Fibroblast of lung (primary cell): ENCODE data around the gene ZNF827. TPM values are rescaled to one million over a fixed set of nuclear protein-coding genes. Genes with fewer than 3 reads are reported as not detected.

Experiments used
- DNase-seq, 2 donors: peaks; one replicate each; pipeline versions ENCODE4 v3.0.0 to v3.0.0-alpha.2; 2010; ENCODE audit warnings: low read depth in 2 of 2
- H2AFZ ChIP-seq: 2 replicates; pipeline ENCODE4 v1.5.1; 2012; ENCODE audit warnings: low read length, control low read depth, inconsistent platforms
- H3K27ac ChIP-seq: 2 replicates; pipeline ENCODE4 v1.5.1; 2011; ENCODE audit warnings: low read length, control low read depth; ENCODE audit not compliant: insufficient read depth
- H3K27me3 ChIP-seq: 2 replicates; pipeline ENCODE4 v1.5.1; 2011; ENCODE audit warnings: mild to moderate bottlenecking, low read length; ENCODE audit not compliant: control insufficient read depth, insufficient read depth
- H3K36me3 ChIP-seq: 2 replicates; pipeline ENCODE4 v1.5.1; 2011; ENCODE audit warnings: low read length; ENCODE audit not compliant: control insufficient read depth, insufficient read depth
- H3K4me1 ChIP-seq: 2 replicates; pipeline ENCODE4 v1.5.1; 2011; ENCODE audit warnings: low read length; ENCODE audit not compliant: control insufficient read depth, insufficient read depth; ENCODE audit errors: extremely low read depth
- H3K4me2 ChIP-seq: 2 replicates; pipeline ENCODE4 v1.5.1; 2011; ENCODE audit warnings: low read length, control low read depth; ENCODE audit not compliant: insufficient read depth; ENCODE audit errors: extremely low read depth
- H3K4me3 ChIP-seq, 4 experiments: fragments of 200-600 bp in 1 of 4; sonication (generic) in 1 of 4; replicated peaks in 1 of 4; 2 replicates each; pipeline ENCODE4 v1.5.1; 2011 to 2016; ENCODE audit warnings: low read length in 4 of 4, low read depth in 3 of 4, mild to moderate bottlenecking in 3 of 4, control low read depth in 2 of 4, inconsistent platforms in 1 of 4, mixed read lengths in 1 of 4; ENCODE audit not compliant: insufficient read depth in 1 of 4; ENCODE audit errors: control extremely low read depth in 1 of 4
- H3K79me2 ChIP-seq: 2 replicates; pipeline ENCODE4 v1.5.1; 2012; ENCODE audit warnings: mild to moderate bottlenecking, low read length, inconsistent platforms; ENCODE audit not compliant: control insufficient read depth, insufficient read depth
- H3K9ac ChIP-seq: 2 replicates; pipeline ENCODE4 v1.5.1; 2011; ENCODE audit warnings: mild to moderate bottlenecking, low read length, control low read depth; ENCODE audit not compliant: insufficient read depth
- H3K9me3 ChIP-seq: 2 replicates; pipeline ENCODE4 v1.5.1; 2012; ENCODE audit warnings: low read depth, low read length; ENCODE audit not compliant: control insufficient read depth, insufficient read depth
- H4K20me1 ChIP-seq: 2 replicates; pipeline ENCODE4 v1.5.1; 2011; ENCODE audit warnings: low read length; ENCODE audit not compliant: control insufficient read depth, insufficient read depth; ENCODE audit errors: extremely low read depth
- CTCF ChIP-seq, 2 donors: IDR thresholded peaks in 1 of 2; conservative IDR thresholded peaks in 1 of 2; 1 replicate in 1 of 2; 2 replicates in 1 of 2; pipeline ENCODE4 v1.5.1; 2011 to 2012; ENCODE audit warnings: low read length in 2 of 2, control low read depth in 1 of 2, inconsistent platforms in 1 of 2, low read depth in 1 of 2, mild to moderate bottlenecking in 1 of 2
- EZH2 ChIP-seq: IDR thresholded peaks from 2 replicates; pipeline ENCODE4 v1.5.1; 2012; ENCODE audit warnings: low read length, control low read depth, mild to moderate bottlenecking; ENCODE audit errors: missing control alignments
- polyA plus RNA-seq, 2 donors: library from polyadenylated mRNA; depleted of rRNA in 1 of 2; stranded (reverse) in 1 of 2; unstranded in 1 of 2; fragments of >200 nt; gene quantifications; 2 replicates each; pipeline ENCODE4 v1.2.1, GENCODE V29; 2011 to 2012; ENCODE audit warnings: missing spikeins in 1 of 2
- total RNA-seq: library from RNA; depleted of rRNA; stranded (reverse); fragments of >200 nt; gene quantifications from 2 replicates; pipeline ENCODE4 v1.2.1, GENCODE V29; 2014

Gene ZNF827
- total and polyA plus RNA-seq, 2 donors (not counting 1 experiment from before 2014, with no cell fraction given) = 5.8 to 7.1 TPM

- Histone ChIP-seq H2AFZ (no peak overlapping the region), H3K9ac (no peak overlapping the region)
These were observed 62.0 kb downstream of the ZNF827 start for GRCh38 chr4:145876531-145877180.

DNA sequence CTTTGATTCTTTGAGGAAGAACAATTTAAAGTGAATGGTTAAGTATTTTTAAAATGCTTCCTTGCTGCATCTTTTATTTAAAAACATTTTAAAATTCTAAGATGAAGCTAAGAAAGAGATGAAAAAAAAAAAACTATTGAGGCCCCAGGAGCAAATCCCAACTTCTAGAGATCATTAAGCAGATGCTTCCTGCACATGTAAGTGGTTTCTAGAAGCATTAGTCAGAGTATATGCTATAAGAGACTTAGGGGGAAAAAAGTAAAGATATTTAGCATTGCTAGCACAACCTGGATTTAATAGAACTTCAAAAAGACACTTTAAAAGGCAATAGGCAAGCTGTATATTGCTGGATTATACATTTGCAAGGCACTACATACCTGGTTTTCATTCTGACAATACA, 64.7 kb downstream of the ZNF827 start:
- Histone ChIP-seq H3K4me1 (peaks cover 2% of the 10 kb centered on the region), H3K36me3 (no peaks in the 10 kb centered on the region), H3K9ac (no peak overlapping the region), H3K27me3 (no peaks in the 10 kb centered on the region), H3K79me2 (no peaks in the 10 kb centered on the region), H3K4me2 (no peak overlapping the region), H4K20me1 (peaks cover 1% of the 10 kb centered on the region), H2AFZ (no peak overlapping the region), H3K4me3 (no peak overlapping the region), H3K27ac (no peak overlapping the region), H3K9me3 (no peaks in the 10 kb centered on the region)
- TF ChIP-seq CTCF (conservative IDR thresholded peaks at IDR 0.05 in 1 of 2, IDR thresholded peaks at IDR 0.05 in 1 of 2; ENCODE audit: low read depth in 1 of 2, low read length in 2 of 2) (no peak), EZH2 (no peak)
- DNase-seq = no peak

More at GRCh38 chr4:145876531-145877180, 62.0 kb downstream of the ZNF827 start:
- Histone ChIP-seq H4K20me1 (peaks cover 1% of the 10 kb centered on the region), H3K4me2 (no peak overlapping the region), H3K4me3 (no peak overlapping the region), H3K4me1 (peaks cover 4% of the 10 kb centered on the region), H3K36me3 (no peaks in the 10 kb centered on the region), H3K79me2 (no peaks in the 10 kb centered on the region), H3K9me3 (no peaks in the 10 kb centered on the region), H3K27ac (no peak overlapping the region), H3K27me3 (no peaks in the 10 kb centered on the region)
- TF ChIP-seq EZH2 (no peak), CTCF (conservative IDR thresholded peaks at IDR 0.05 in 1 of 2, IDR thresholded peaks at IDR 0.05 in 1 of 2; ENCODE audit: low read depth in 1 of 2, low read length in 2 of 2) (no peak)
- no peak for DNase-seq

DNA sequence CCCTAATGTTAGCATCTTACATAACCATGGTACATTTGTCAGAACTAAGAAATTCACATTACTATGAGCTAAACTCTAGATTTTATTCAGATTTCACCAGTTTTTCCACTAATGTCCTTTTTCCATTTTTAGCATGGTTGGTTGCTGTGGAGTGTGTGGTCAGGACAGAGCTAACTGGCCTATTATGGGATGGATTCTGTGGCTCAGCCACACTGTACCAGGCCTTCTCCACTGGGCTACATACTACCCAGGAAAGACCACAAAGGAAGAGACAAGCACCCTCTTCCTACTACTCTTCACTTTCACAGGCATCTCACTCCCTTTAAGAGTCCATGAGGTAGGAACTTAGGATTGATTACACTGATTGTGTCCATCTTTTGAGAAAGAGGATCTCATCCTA, 67.4 kb downstream of the ZNF827 start:
- no peaks in the 10 kb centered on the region for H3K9me3 ChIP-seq

More for the DNA sequence above, 67.4 kb downstream of the ZNF827 start:
- TF ChIP-seq EZH2 (no peak), CTCF (conservative IDR thresholded peaks at IDR 0.05 in 1 of 2, IDR thresholded peaks at IDR 0.05 in 1 of 2; ENCODE audit: low read depth in 1 of 2, low read length in 2 of 2) (no peak)
- no peak overlapping the region for H3K4me2 ChIP-seq
- H3K36me3 ChIP-seq = no peaks in the 10 kb centered on the region
- no peak overlapping the region for H3K4me3 ChIP-seq
- no peak for DNase-seq
- H3K79me2 ChIP-seq = no peaks in the 10 kb centered on the region
- H3K4me1 ChIP-seq = peaks cover 2% of the 10 kb centered on the region
- H4K20me1 ChIP-seq = peaks cover 1% of the 10 kb centered on the region
- no peaks in the 10 kb centered on the region for H3K27me3 ChIP-seq
- no peak overlapping the region for H3K27ac ChIP-seq
- H3K9ac ChIP-seq = no peak overlapping the region
- no peak overlapping the region for H2AFZ ChIP-seq
